Natural killer cell (primary cell): ENCODE measurements around the gene PSME3. TPM values are rescaled to one million over a fixed set of nuclear protein-coding genes. Genes with fewer than 3 reads are reported as not detected.
"Not testable (repeated sequence)": the region's sequence is repeated elsewhere in the genome, so short reads cannot be mapped to it uniquely, and the experiment has no call there.

Source experiments
- ATAC-seq, 3 donors: fragments of 150-1000 bp in 2 of 3; fragments of 200-7000 bp in 1 of 3; cut with Tn5 transposase; 1 replicate in 1 of 3; 2 replicates in 2 of 3; pipeline ENCODE4 v1.10.0; 2021; ENCODE audit warnings: mild to moderate bottlenecking in 2 of 3, moderate library complexity in 2 of 3
- DNase-seq, 2 donors: peaks; one replicate each; pipeline versions ENCODE4 v3.0.0 to v3.0.0-alpha.2; 2013 to 2021; ENCODE audit warnings: mixed read lengths in 1 of 2
- H3K27ac ChIP-seq: one replicate; pipeline ENCODE4 v1.5.1; 2013; ENCODE audit warnings: mild to moderate bottlenecking, low read length
- H3K27me3 ChIP-seq: one replicate; pipeline ENCODE4 v1.6.1; 2013; ENCODE audit warnings: low read length; ENCODE audit not compliant: control insufficient read depth, insufficient read depth
- H3K36me3 ChIP-seq: one replicate; pipeline ENCODE4 v1.6.1; 2013; ENCODE audit warnings: low read length; ENCODE audit not compliant: control insufficient read depth, insufficient read depth
- H3K4me1 ChIP-seq: one replicate; pipeline ENCODE4 v1.6.1; 2013; ENCODE audit warnings: low read length; ENCODE audit not compliant: control insufficient read depth, insufficient read depth
- H3K4me3 ChIP-seq: one replicate; pipeline ENCODE4 v1.5.1; 2013; ENCODE audit warnings: low read length
- H3K9me3 ChIP-seq: one replicate; pipeline ENCODE4 v1.6.1; 2013; ENCODE audit warnings: low read length; ENCODE audit not compliant: control insufficient read depth, insufficient read depth
- H3K27ac Mint-ChIP-seq, 2 donors: one replicate each; pipeline ENCODE4 v1.8.0; 2022; ENCODE audit warnings: mild to moderate bottlenecking in 2 of 2, mixed read lengths in 2 of 2, moderate library complexity in 1 of 2
- H3K27me3 Mint-ChIP-seq, 2 donors: one replicate each; pipeline ENCODE4 v1.8.0; 2022; ENCODE audit warnings: low read depth in 2 of 2, mixed read lengths in 2 of 2
- H3K36me3 Mint-ChIP-seq: one replicate; pipeline ENCODE4 v1.8.0; 2022; ENCODE audit warnings: mixed read lengths
- H3K4me1 Mint-ChIP-seq, 2 donors: one replicate each; pipeline ENCODE4 v1.8.0; 2022; ENCODE audit warnings: mixed read lengths in 2 of 2
- H3K4me3 Mint-ChIP-seq: one replicate; pipeline ENCODE4 v1.8.0; 2022; ENCODE audit warnings: mild to moderate bottlenecking, moderate library complexity, mixed read lengths
- H3K9me3 Mint-ChIP-seq, 2 donors: one replicate each; pipeline ENCODE4 v1.8.0; 2022; ENCODE audit warnings: mixed read lengths in 2 of 2
- WGBS: methylation state at CpG from one replicate; pipeline ENCODE4 v1.1.7; 2013; ENCODE audit warnings: missing lambda C conversion rate; ENCODE audit not compliant: insufficient coverage; 5-methylcytosine and 5-hydroxymethylcytosine counted together
- intact Hi-C: fragments of 100-400 bp; cut with micrococcal nuclease; formaldehyde crosslinking; loops from one replicate; pipeline ENCODE4 v1.14.2; 2022
- total RNA-seq, 4 donors: library from RNA; stranded (reverse); fragments of 120-200 nt in 1 of 4; gene quantifications; one replicate each; pipeline versions ENCODE4 v1.2.3 to v1.2.4, GENCODE V29; 2013 to 2022
- TF ChIP-seq, protein P1 (sequence below): fragments of 200-600 bp; IDR thresholded peaks from one replicate; pipeline ENCODE4 v1.8.0; 2022; ENCODE audit warnings: antibody characterized with exemption

PSME3 gene
- total RNA-seq, 3 donors from 2014 or later (not counting 1 experiment from before 2014, with no cell fraction given) = 82.8 to 92.5 (median 90.6) TPM

DNA sequence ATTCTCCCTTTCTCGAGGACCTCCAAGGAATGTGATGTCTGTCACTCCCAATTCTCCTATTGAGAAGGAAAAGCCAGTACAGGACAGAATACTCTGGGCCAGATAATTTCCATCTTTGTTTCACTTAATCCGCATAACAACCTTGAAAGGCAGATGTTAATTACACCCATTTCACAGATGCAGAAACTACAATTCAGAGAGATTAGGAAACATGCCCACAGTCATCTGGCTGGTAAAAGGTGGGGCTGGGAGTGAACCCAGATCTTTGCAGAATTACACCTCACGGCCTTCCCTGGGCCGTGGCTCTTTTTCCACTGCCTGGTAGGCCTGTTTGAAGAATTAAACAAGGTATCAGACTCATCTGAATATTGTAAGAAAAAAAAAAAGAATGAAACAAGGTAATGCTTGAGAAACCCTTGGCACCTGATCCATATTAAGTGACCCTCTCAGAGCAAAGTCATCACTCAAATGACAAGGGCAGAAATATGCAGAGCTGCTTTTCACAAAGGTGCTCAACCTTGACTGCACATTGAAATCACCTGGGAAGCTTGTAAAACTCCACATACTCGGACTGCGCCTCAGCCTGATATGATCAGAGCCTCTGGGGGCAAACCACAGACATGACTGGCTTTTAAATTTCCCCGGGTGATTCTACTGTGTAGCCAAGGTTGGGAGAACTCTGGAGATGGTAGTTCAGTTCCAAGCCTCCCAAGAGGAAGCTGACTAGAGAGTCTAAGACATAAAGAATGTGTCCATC, 50.8 kb downstream of the PSME3 start:
- Histone ChIP-seq H3K27ac (no peak overlapping the region), H3K36me3 (no peaks in the 10 kb centered on the region), H3K4me1 (no peaks in the 10 kb centered on the region), H3K27me3 (no peaks in the 10 kb centered on the region), H3K4me3 (no peak overlapping the region), H3K9me3 (no peaks in the 10 kb centered on the region)
- intact Hi-C loops = no loop called here
- Mint-ChIP-seq H3K36me3 (no peaks in the 10 kb centered on the region), H3K4me3 (no peak overlapping the region), H3K27ac (no peak overlapping the region), H3K4me1 (peaks cover 0 to 5% of the 10 kb centered on the region in 2 donors), H3K9me3 (no peaks in the 10 kb centered on the region), H3K27me3 (peaks cover 0 to 3% of the 10 kb centered on the region in 2 donors)
- TF ChIP-seq, protein P1, sequence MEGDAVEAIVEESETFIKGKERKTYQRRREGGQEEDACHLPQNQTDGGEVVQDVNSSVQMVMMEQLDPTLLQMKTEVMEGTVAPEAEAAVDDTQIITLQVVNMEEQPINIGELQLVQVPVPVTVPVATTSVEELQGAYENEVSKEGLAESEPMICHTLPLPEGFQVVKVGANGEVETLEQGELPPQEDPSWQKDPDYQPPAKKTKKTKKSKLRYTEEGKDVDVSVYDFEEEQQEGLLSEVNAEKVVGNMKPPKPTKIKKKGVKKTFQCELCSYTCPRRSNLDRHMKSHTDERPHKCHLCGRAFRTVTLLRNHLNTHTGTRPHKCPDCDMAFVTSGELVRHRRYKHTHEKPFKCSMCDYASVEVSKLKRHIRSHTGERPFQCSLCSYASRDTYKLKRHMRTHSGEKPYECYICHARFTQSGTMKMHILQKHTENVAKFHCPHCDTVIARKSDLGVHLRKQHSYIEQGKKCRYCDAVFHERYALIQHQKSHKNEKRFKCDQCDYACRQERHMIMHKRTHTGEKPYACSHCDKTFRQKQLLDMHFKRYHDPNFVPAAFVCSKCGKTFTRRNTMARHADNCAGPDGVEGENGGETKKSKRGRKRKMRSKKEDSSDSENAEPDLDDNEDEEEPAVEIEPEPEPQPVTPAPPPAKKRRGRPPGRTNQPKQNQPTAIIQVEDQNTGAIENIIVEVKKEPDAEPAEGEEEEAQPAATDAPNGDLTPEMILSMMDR = no peak
- WGBS = 88% methylated on average over 6 of the region's 7 CpGs
- ATAC-seq (no peak), DNase-seq (no peak)

DNA sequence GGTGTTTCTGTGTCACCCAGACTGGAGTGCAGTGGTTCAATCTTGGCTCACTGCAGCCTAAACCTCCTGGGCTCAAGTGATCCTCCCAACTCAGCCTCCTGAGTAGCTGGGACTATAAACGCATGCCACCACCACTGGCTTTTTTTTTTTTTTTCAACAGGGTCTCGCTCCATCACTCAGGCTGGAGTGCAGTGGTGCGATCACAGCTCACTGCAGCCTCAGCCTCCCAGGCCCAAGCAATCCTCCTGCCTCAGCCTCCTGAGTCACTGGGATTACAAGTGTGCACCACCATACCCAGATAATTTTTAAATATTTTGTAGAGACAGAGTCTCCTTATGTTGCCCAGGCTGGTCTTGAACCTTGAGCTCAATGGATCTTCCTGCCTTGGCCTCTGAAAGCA, 52.6 kb downstream of the PSME3 start:
- DNase-seq = not testable (repeated sequence)

DNA sequence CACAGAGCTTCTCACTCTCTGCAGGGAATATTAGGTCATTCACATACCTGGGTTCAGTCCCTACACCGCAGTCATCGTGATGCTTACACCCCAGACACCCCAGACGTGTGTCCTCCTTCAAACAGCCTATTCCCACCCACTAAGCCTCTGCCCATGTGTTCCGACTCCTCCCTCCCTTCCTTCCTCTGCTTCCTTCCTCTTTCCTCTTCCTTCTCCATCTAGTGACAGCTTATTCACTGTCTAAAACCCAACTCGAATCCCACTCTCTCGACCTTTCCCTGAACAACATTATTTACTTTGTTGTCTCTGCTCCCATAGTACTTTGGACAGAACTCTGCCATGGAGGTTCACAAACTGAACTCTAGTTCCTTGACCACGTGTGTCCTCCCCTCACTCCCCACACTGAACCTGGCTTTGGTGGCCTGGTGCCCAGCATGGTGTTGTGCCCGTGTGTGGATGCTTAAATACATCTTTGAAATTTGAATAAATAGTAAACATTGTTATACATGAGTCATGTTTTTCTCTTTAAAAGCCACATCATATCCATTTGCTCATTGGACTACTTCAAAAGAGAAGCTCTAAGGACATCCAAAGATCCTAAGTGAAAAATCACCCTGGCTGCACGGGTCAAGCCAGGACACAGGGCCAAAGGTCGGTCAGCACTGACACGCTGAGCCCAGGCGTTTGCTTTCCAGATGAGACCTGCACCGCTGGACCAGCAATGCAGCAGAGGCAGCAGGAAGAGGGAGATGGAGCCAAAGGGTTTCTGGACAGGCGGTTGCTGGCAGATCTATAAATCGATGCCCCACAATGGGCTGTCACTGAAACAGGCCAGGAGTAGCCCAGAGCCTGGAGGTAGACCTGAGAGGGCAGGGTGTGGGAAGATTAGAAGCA, 53.3 kb downstream of the PSME3 start:
- H3K9me3 Mint-ChIP-seq = no peaks in the 10 kb centered on the region
- Histone ChIP-seq H3K27me3 (no peaks in the 10 kb centered on the region), H3K27ac (no peak overlapping the region), H3K9me3 (no peaks in the 10 kb centered on the region), H3K4me3 (no peak overlapping the region), H3K4me1 (no peaks in the 10 kb centered on the region), H3K36me3 (no peaks in the 10 kb centered on the region)
- intact Hi-C loops = no loop called here
- no peak for DNase-seq
- H3K27ac Mint-ChIP-seq = no peak overlapping the region
- H3K36me3 Mint-ChIP-seq = no peaks in the 10 kb centered on the region
- 55% methylated on average over 14 of the region's 15 CpGs for WGBS
- no peak for ATAC-seq
- peaks cover 1 to 3% of the 10 kb centered on the region in 2 donors for H3K27me3 Mint-ChIP-seq
- TF ChIP-seq, protein P1 = no peak
- H3K4me3 Mint-ChIP-seq = no peak overlapping the region
- peaks cover 0 to 5% of the 10 kb centered on the region in 2 donors for H3K4me1 Mint-ChIP-seq

More for the DNA sequence above, 52.6 kb downstream of the PSME3 start:
- H3K27me3 Mint-ChIP-seq, H3K4me3 ChIP-seq, H3K36me3 Mint-ChIP-seq, H3K27ac ChIP-seq, H3K4me1 Mint-ChIP-seq, ATAC-seq, H3K9me3 Mint-ChIP-seq, intact Hi-C loops, H3K4me3 Mint-ChIP-seq, H3K27me3 ChIP-seq, H3K27ac Mint-ChIP-seq, H3K9me3 ChIP-seq, H3K36me3 ChIP-seq, H3K4me1 ChIP-seq: not testable (repeated sequence)
- 100% methylated on average over 3 of the region's 3 CpGs for WGBS

DNA sequence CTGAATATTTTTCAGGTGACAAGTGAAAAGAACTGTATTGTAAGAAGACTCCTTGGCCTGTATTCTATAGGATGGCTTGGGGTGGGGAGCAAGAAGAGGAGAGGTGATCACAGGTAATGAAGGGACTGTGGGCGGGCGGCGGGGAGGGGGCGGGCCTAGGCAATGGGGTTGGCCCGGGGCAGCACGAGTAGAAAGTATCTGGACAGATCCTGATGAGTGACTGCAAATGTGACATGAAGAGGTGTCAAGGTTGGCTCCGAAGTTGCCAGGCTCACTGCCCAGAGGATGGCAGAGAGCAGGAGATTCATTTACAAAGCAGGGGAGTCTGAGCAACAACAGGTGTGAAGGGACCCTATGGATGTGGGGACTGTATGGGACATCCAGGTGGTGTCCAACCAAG, 56.6 kb downstream of the PSME3 start:
- H3K36me3 ChIP-seq = no peaks in the 10 kb centered on the region
- no peaks in the 10 kb centered on the region for H3K36me3 Mint-ChIP-seq
- no peak overlapping the region for H3K4me3 ChIP-seq
- H3K9me3 ChIP-seq = no peaks in the 10 kb centered on the region
- no peak overlapping the region for H3K27ac ChIP-seq
- no peaks in the 10 kb centered on the region for H3K9me3 Mint-ChIP-seq
- no peaks in the 10 kb centered on the region for H3K4me1 ChIP-seq
- ATAC-seq = no peak
- H3K4me1 Mint-ChIP-seq = peaks cover 0 to 5% of the 10 kb centered on the region in 2 donors
- TF ChIP-seq, protein P1 = no peak
- intact Hi-C loops = no loop called here
- H3K27me3 ChIP-seq = no peaks in the 10 kb centered on the region
- peaks cover 3 to 5% of the 10 kb centered on the region in 2 donors for H3K27me3 Mint-ChIP-seq
- DNase-seq = no peak
- H3K27ac Mint-ChIP-seq = no peak overlapping the region
- 88% methylated on average over 7 of the region's 7 CpGs for WGBS
- H3K4me3 Mint-ChIP-seq = no peak overlapping the region
